ENCODE measurements around the gene USP2. TPM values are rescaled to one million over a fixed set of nuclear protein-coding genes. Genes with fewer than 3 reads are reported as not detected.

USP2 gene
- total RNA-seq, 1 donor from 2014 or later, result 0.11 TPM

DNA sequence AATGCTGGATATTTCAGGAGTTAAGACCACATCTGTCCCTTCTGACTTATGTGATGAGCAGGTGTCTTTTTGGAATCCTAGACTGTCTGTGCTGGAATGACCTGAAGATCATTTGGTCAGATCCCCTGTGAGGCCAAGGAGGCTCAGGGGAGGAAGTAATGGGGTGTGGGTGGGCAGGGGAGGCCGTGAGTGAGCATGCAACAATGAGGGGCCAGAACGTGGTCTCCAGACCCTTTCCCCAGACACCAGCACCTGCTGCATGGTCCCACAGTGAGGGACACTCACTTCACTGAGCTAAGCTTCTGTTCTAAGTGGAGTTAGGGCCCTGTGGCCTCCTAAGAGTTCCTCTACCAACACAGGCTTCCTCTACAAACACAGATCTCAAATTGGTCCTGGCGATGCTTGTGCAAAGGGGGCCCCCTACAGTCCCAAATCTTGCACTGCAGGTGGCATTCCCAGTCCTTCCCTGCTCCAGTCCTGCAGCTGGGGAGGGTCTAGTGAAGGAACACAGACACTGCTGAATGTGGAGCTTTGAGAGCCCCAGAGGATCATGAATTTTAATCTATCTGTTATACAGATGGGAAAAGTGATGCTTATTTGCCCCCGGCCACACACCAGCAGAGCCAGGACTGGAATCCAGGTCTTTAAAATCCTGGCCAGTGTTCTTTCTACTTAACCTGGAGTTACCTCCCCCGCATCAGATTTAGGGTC, 7.4 kb downstream of the USP2 start:
- Mint-ChIP-seq H3K4me3 (ENCODE audit: unreplicated experiment) (no peak overlapping the region), H3K36me3 (ENCODE audit: unreplicated experiment) (no peaks in the 10 kb centered on the region), H3K4me1 (ENCODE audit: unreplicated experiment) (peaks cover 10% of the 10 kb centered on the region), H3K9me3 (ENCODE audit: unreplicated experiment) (no peaks in the 10 kb centered on the region), H3K27me3 (ENCODE audit: unreplicated experiment) (peaks cover 10% of the 10 kb centered on the region), H3K27ac (ENCODE audit: unreplicated experiment) (no peak overlapping the region)
- DNase-seq (ENCODE audit: extremely low spot score, unreplicated experiment), result no peak
- TF ChIP-seq, protein P1, sequence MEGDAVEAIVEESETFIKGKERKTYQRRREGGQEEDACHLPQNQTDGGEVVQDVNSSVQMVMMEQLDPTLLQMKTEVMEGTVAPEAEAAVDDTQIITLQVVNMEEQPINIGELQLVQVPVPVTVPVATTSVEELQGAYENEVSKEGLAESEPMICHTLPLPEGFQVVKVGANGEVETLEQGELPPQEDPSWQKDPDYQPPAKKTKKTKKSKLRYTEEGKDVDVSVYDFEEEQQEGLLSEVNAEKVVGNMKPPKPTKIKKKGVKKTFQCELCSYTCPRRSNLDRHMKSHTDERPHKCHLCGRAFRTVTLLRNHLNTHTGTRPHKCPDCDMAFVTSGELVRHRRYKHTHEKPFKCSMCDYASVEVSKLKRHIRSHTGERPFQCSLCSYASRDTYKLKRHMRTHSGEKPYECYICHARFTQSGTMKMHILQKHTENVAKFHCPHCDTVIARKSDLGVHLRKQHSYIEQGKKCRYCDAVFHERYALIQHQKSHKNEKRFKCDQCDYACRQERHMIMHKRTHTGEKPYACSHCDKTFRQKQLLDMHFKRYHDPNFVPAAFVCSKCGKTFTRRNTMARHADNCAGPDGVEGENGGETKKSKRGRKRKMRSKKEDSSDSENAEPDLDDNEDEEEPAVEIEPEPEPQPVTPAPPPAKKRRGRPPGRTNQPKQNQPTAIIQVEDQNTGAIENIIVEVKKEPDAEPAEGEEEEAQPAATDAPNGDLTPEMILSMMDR (IDR thresholded peaks at IDR 0.05), result peak; percentile 85

DNA sequence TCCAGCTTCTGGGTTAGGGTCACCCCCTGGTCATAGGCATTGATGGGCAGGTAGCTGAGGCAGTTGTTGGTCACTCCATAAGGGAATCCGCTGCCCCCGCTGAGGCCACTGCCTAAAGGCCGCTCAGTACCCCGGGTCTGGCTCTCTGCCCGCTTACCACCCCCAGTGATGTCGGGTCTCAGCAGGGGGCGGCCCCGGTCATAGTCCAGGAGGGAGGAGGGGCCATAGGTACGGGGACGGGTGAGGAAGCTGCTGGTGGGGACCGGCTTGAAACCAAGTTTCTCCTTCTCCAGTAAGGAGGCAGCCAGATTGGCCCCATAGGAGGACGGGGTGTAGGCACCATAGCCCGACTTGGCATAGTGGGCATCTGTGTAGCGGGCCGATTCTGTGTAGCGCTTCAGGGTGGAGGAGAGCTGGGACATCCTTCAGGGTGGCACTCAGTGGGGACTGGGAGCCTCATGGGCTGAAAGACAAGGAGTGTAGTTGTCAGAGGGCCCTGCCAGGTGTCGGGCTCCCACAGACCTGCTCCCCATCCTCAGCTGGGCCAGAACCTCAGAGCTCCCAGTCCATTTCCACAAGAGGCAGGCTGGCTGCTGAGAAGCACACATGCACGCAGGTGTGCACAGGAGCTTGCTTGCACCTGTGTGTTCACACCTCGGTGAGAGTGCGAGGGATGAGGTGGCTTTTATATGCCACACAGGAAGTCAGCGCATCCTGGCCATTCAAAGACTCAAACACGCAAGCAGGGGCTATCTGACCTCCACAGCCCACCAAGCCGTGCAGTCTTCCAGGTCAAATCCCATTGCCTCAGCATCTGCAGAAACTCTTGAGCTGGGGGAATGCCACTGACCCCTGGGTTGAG, 8.2 kb downstream of the USP2 start:
- no peaks in the 10 kb centered on the region for H3K36me3 Mint-ChIP-seq (ENCODE audit: unreplicated experiment)
- TF ChIP-seq, protein P1 (IDR thresholded peaks at IDR 0.05), result no peak
- no peak for DNase-seq (ENCODE audit: extremely low spot score, unreplicated experiment)
- H3K27ac Mint-ChIP-seq (ENCODE audit: unreplicated experiment), result no peak overlapping the region
- H3K27me3 Mint-ChIP-seq (ENCODE audit: unreplicated experiment), result peaks cover 9% of the 10 kb centered on the region
- H3K4me3 Mint-ChIP-seq (ENCODE audit: unreplicated experiment), result no peak overlapping the region
- no peaks in the 10 kb centered on the region for H3K9me3 Mint-ChIP-seq (ENCODE audit: unreplicated experiment)
- H3K4me1 Mint-ChIP-seq (ENCODE audit: unreplicated experiment), result peaks cover 13% of the 10 kb centered on the region

DNA sequence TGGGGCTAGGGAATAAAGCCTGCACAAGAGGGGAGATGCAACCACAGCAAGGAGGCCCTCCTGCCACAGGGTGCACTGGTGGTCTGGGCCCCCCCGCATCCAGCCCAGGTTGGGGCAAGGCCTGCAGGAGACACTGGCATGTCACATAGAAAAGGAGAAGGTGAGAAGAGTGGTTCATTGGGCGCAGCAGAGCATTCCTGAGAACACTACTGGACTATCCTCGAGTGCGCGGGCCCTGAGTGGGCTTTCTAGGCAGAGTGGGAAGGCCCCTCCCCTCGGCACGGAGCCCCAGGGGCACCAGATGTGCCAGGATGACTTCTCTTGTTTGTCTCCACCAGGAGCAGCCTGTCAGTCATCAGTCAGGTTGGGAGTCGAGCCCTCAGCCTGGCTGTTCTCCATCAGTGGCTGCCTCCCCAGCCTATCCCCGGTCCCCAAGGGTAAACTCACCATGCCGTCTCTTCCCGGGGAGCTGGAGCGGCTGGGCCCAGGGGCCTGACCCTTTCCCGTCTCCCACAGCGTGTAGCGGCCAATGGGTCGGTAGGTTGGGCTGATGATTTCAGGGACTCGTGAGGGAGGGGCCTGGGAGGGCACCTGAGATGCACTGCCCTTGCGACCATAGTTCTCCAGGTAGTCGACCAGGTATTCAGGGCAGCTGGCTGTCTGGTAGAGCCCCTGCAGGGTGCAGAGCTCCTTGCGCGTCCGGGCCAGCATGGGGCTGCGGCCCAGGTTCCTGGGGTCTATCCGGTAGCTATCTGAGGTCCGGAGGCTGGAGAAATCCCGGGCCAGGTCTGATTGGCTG, 9.0 kb downstream of the USP2 start:
- DNase-seq (ENCODE audit: extremely low spot score, unreplicated experiment), result no peak
- peaks cover 9% of the 10 kb centered on the region for H3K27me3 Mint-ChIP-seq (ENCODE audit: unreplicated experiment)
- peaks cover 14% of the 10 kb centered on the region for H3K4me1 Mint-ChIP-seq (ENCODE audit: unreplicated experiment)
- TF ChIP-seq, protein P1 (IDR thresholded peaks at IDR 0.05), result no peak
- H3K36me3 Mint-ChIP-seq (ENCODE audit: unreplicated experiment), result no peaks in the 10 kb centered on the region
- no peak overlapping the region for H3K27ac Mint-ChIP-seq (ENCODE audit: unreplicated experiment)
- no peak overlapping the region for H3K4me3 Mint-ChIP-seq (ENCODE audit: unreplicated experiment)
- no peaks in the 10 kb centered on the region for H3K9me3 Mint-ChIP-seq (ENCODE audit: unreplicated experiment)

DNA sequence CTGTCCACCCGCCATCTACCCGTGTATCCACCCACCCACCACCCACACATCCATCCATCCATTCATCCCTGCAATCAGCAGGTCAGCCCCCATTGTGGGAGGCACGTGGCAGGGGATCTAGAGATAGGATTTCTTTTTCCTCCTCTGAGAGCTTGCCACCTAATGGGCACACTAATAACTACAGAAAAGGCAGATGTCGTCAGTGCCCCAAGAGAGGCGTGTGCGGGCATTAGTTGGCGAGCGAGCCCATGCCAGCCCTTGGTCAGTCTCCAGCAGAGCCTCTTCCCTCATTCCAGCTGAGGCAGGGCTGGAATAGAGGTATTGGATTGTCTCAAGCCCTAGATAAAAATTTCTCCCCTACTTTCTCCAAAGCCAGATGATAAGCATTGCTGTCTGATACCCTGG, 9.7 kb downstream of the USP2 start:
- H3K9me3 Mint-ChIP-seq (ENCODE audit: unreplicated experiment), result no peaks in the 10 kb centered on the region
- DNase-seq (ENCODE audit: extremely low spot score, unreplicated experiment), result no peak
- no peak overlapping the region for H3K27ac Mint-ChIP-seq (ENCODE audit: unreplicated experiment)
- H3K4me1 Mint-ChIP-seq (ENCODE audit: unreplicated experiment), result peaks cover 14% of the 10 kb centered on the region
- peaks cover 15% of the 10 kb centered on the region for H3K27me3 Mint-ChIP-seq (ENCODE audit: unreplicated experiment)
- no peak overlapping the region for H3K4me3 Mint-ChIP-seq (ENCODE audit: unreplicated experiment)
- H3K36me3 Mint-ChIP-seq (ENCODE audit: unreplicated experiment), result no peaks in the 10 kb centered on the region
- TF ChIP-seq, protein P1 (IDR thresholded peaks at IDR 0.05), result peak; percentile 26
